Vagina (tissue), 2 donors: Measurements from ENCODE around the gene CHST12. TPM values are rescaled to one million over a fixed set of nuclear protein-coding genes. Genes with fewer than 3 reads are reported as not detected.

Experiments
- DNase-seq, 2 donors: peaks; one replicate each; pipeline ENCODE4 v3.0.0-alpha.2; 2017; ENCODE audit errors: extremely low spot score in 2 of 2
- H3K27ac ChIP-seq: fragments of 200-600 bp; sonication (generic); one replicate; pipeline ENCODE4 v1.5.1; 2019
- H3K27me3 ChIP-seq: fragments of 200-600 bp; sonication (generic); one replicate; pipeline ENCODE4 v1.5.1; 2019
- H3K36me3 ChIP-seq, 2 donors: fragments of 200-600 bp; sonication (generic); one replicate each; pipeline ENCODE4 v1.5.1; 2017 to 2019
- H3K4me1 ChIP-seq: fragments of 200-600 bp; sonication (generic); one replicate; pipeline ENCODE4 v1.5.1; 2019
- H3K4me3 ChIP-seq, 2 donors: fragments of 200-600 bp; sonication (generic); 1 replicate in 1 of 2; 2 replicates in 1 of 2; pipeline ENCODE4 v1.5.1; 2016 to 2019
- H3K9me3 ChIP-seq: fragments of 200-600 bp; sonication (generic); one replicate; pipeline ENCODE4 v1.5.1; 2019
- CTCF ChIP-seq, 3 experiments: fragments of 450-650 bp in 2 of 3; fragments of 200-600 bp in 1 of 3; sonication (generic) in 1 of 3; IDR thresholded peaks; one replicate each; pipeline ENCODE4 v1.5.1; 2017 to 2019; ENCODE audit warnings: antibody characterized with exemption in 3 of 3, mild to moderate bottlenecking in 2 of 3, moderate library complexity in 2 of 3
- POLR2A ChIP-seq, 2 donors: fragments of 450-650 bp; IDR thresholded peaks; one replicate each; pipeline ENCODE4 v1.6.1; 2017; ENCODE audit warnings: antibody characterized with exemption in 2 of 2, mild to moderate bottlenecking in 2 of 2, moderate library complexity in 2 of 2
- POLR2AphosphoS5 ChIP-seq, 2 donors: sonication (generic); formaldehyde crosslinking; IDR thresholded peaks; one replicate each; pipeline ENCODE4 v1.9.0; 2017; ENCODE audit warnings: antibody characterized with exemption in 2 of 2, mild to moderate bottlenecking in 2 of 2, low read depth in 1 of 2; ENCODE audit not compliant: insufficient read depth in 1 of 2
- intact Hi-C: fragments of 100-400 bp; cut with DNase I; formaldehyde crosslinking; loops from one replicate; pipeline ENCODE4 v1.15.1; 2023
- total RNA-seq: library from RNA; depleted of rRNA; stranded (reverse); fragments of >200 nt; gene quantifications from one replicate; pipeline ENCODE4 v1.2.3, GENCODE V29; 2016

Gene CHST12
- total RNA-seq, 1 donor from 2014 or later, result 26.3 TPM

GRCh38 chr7:2487586-2488271 lies 84.3 kb downstream of the CHST12 start:
- peaks cover 39% of the 10 kb centered on the region for H3K4me1 ChIP-seq
- intact Hi-C loops, result no loop called here
- H3K27me3 ChIP-seq, result no peaks in the 10 kb centered on the region
- no peaks in the 10 kb centered on the region for H3K9me3 ChIP-seq
- H3K36me3 ChIP-seq, result no peaks in the 10 kb centered on the region
- TF ChIP-seq POLR2AphosphoS5 (IDR thresholded peaks at IDR 0.05; ENCODE audit: insufficient read depth in 1 of 2, low read depth in 1 of 2), result no peak
- TF ChIP-seq CTCF (IDR thresholded peaks at IDR 0.05), result no peak
- TF ChIP-seq POLR2A (IDR thresholded peaks at IDR 0.05), result no peak
- peak overlapping the region; percentile 79 for H3K27ac ChIP-seq
- no peak overlapping the region for H3K4me3 ChIP-seq
- DNase-seq, result no peak

- Histone ChIP-seq H3K27me3 (no peaks in the 10 kb centered on the region), H3K4me1 (peaks cover 42% of the 10 kb centered on the region), H3K36me3 (no peaks in the 10 kb centered on the region), H3K4me3 (no peak overlapping the region), H3K9me3 (no peaks in the 10 kb centered on the region), H3K27ac (peak overlapping the region; percentile 79)
- intact Hi-C loops, result no loop called here
- TF ChIP-seq POLR2A (IDR thresholded peaks at IDR 0.05) (peak in 1 of 2 donors; percentile 1), CTCF (IDR thresholded peaks at IDR 0.05) (no peak), POLR2AphosphoS5 (IDR thresholded peaks at IDR 0.05; ENCODE audit: insufficient read depth in 1 of 2, low read depth in 1 of 2) (peak in 1 of 2 donors; percentile 57)
- DNase-seq, result no peak
Measured at GRCh38 chr7:2488272-2488645, 84.8 kb downstream of the CHST12 start.

GRCh38 chr7:2488681-2489080 lies 85.3 kb downstream of the CHST12 start:
- H3K36me3 ChIP-seq, result no peaks in the 10 kb centered on the region
- H3K4me3 ChIP-seq, result no peak overlapping the region
- no peaks in the 10 kb centered on the region for H3K9me3 ChIP-seq
- no peaks in the 10 kb centered on the region for H3K27me3 ChIP-seq
- H3K27ac ChIP-seq, result peak overlapping the region; percentile 79
- H3K4me1 ChIP-seq, result peaks cover 46% of the 10 kb centered on the region
- TF ChIP-seq POLR2A (IDR thresholded peaks at IDR 0.05), result no peak
- no peak for TF ChIP-seq CTCF (IDR thresholded peaks at IDR 0.05)
- TF ChIP-seq POLR2AphosphoS5 (IDR thresholded peaks at IDR 0.05; ENCODE audit: insufficient read depth in 1 of 2, low read depth in 1 of 2), result no peak
- intact Hi-C loops, result no loop called here
- no peak for DNase-seq

- peak overlapping the region; percentile 79 for H3K27ac ChIP-seq
- no peak overlapping the region for H3K4me3 ChIP-seq
- no peaks in the 10 kb centered on the region for H3K27me3 ChIP-seq
Measured at GRCh38 chr7:2490181-2490651, 86.8 kb downstream of the CHST12 start.

More at GRCh38 chr7:2490181-2490651, 86.8 kb downstream of the CHST12 start:
- H3K36me3 ChIP-seq, result no peaks in the 10 kb centered on the region
- peaks cover 57% of the 10 kb centered on the region for H3K4me1 ChIP-seq
- intact Hi-C loops, result no loop called here
- no peak for DNase-seq
- H3K9me3 ChIP-seq, result no peaks in the 10 kb centered on the region
- TF ChIP-seq POLR2AphosphoS5 (IDR thresholded peaks at IDR 0.05; ENCODE audit: insufficient read depth in 1 of 2, low read depth in 1 of 2), result no peak
- TF ChIP-seq POLR2A (IDR thresholded peaks at IDR 0.05), result no peak
- TF ChIP-seq CTCF (IDR thresholded peaks at IDR 0.05), result no peak
